ENCODE measurements around the gene STX8. TPM values are rescaled to one million over a fixed set of nuclear protein-coding genes. Genes with fewer than 3 reads are reported as not detected.

The STX8 gene
- total RNA-seq, 1 experiment from 2014 or later = 50.3 TPM

GRCh38 chr17:9424071-9424640 lies 151.5 kb downstream of the STX8 start:
- ChIA-PET POLR2A (no interaction called here), CTCF (no interaction called here)
- no peak for DNase-seq (ENCODE audit: low read depth, low spot score)
- in situ Hi-C loops (cut with HindIII; ENCODE audit: low pct_unique_long_range_greater_than_20kb, low sequenced_read_pairs) = no loop called here
- intact Hi-C loops (cut with micrococcal nuclease; ENCODE audit: unreplicated experiment) = no loop called here
- no peak for TF ChIP-seq POLR2AphosphoS5 (IDR thresholded peaks at IDR 0.05; ENCODE audit: low read depth, low read length)
- TF ChIP-seq SIN3A (IDR thresholded peaks at IDR 0.05; ENCODE audit: borderline replicate concordance, insufficient read depth, low read depth, low read length) = no peak
- TF ChIP-seq TCF7L2 (IDR thresholded peaks at IDR 0.05; ENCODE audit: low read depth, low read length) = no peak
- TF ChIP-seq REST (IDR thresholded peaks at IDR 0.05; ENCODE audit: insufficient read depth in 1 of 2, low read depth in 2 of 2, low read length in 1 of 2) = no peak
- no peak for TF ChIP-seq CTCF (IDR thresholded peaks at IDR 0.05)
- BruUV-seq (replicated peaks) = no TSS peak
- Histone ChIP-seq H3K27ac (ENCODE audit: low read length) (no peak overlapping the region), H3K4me1 (ENCODE audit: control insufficient read depth, insufficient read depth, low read length) (no peaks in the 10 kb centered on the region), H3K27me3 (ENCODE audit: control insufficient read depth, insufficient read depth, low read length) (no peaks in the 10 kb centered on the region), H3K9me3 (ENCODE audit: control insufficient read depth, insufficient read depth, low read depth, low read length) (no peaks in the 10 kb centered on the region), H3K36me3 (ENCODE audit: control insufficient read depth, insufficient read depth, low read length) (no peaks in the 10 kb centered on the region), H3K4me3 (ENCODE audit: low read depth in 2 of 2, low read length in 2 of 2) (no peak overlapping the region)
- ATAC-seq = no peak

GRCh38 chr17:9421525-9421924 lies 154.1 kb downstream of the STX8 start:
- no peak for DNase-seq (ENCODE audit: low read depth, low spot score)
- in situ Hi-C loops (cut with HindIII; ENCODE audit: low pct_unique_long_range_greater_than_20kb, low sequenced_read_pairs) = no loop called here
- POLR2A ChIA-PET = no interaction called here

More at GRCh38 chr17:9421525-9421924, 154.1 kb downstream of the STX8 start:
- TF ChIP-seq SIN3A (IDR thresholded peaks at IDR 0.05; ENCODE audit: borderline replicate concordance, insufficient read depth, low read depth, low read length) (no peak), REST (IDR thresholded peaks at IDR 0.05; ENCODE audit: insufficient read depth in 1 of 2, low read depth in 2 of 2, low read length in 1 of 2) (no peak), POLR2AphosphoS5 (IDR thresholded peaks at IDR 0.05; ENCODE audit: low read depth, low read length) (no peak), TCF7L2 (IDR thresholded peaks at IDR 0.05; ENCODE audit: low read depth, low read length) (no peak), CTCF (IDR thresholded peaks at IDR 0.05) (no peak)
- no peaks in the 10 kb centered on the region for H3K4me1 ChIP-seq (ENCODE audit: control insufficient read depth, insufficient read depth, low read length)
- no peaks in the 10 kb centered on the region for H3K9me3 ChIP-seq (ENCODE audit: control insufficient read depth, insufficient read depth, low read depth, low read length)
- BruUV-seq (replicated peaks) = no TSS peak
- no peak for ATAC-seq
- CTCF ChIA-PET = no interaction called here
- no peak overlapping the region for H3K27ac ChIP-seq (ENCODE audit: low read length)
- no peak overlapping the region for H3K4me3 ChIP-seq (ENCODE audit: low read depth in 2 of 2, low read length in 2 of 2)
- H3K36me3 ChIP-seq (ENCODE audit: control insufficient read depth, insufficient read depth, low read length) = no peaks in the 10 kb centered on the region
- intact Hi-C loops (cut with micrococcal nuclease; ENCODE audit: unreplicated experiment) = no loop called here
- H3K27me3 ChIP-seq (ENCODE audit: control insufficient read depth, insufficient read depth, low read length) = no peaks in the 10 kb centered on the region
